Adrenal gland (tissue), 5 donors: ENCODE measurements around the gene KRTAP1-3.

Experiments used
- POLR2A ChIP-seq, 2 donors: fragments of 450-650 bp; IDR thresholded peaks; one replicate each; pipeline ENCODE4 v1.6.1; 2017; ENCODE audit warnings: antibody characterized with exemption in 2 of 2, mild to moderate bottlenecking in 2 of 2, moderate library complexity in 1 of 2
- TF ChIP-seq, protein P1 (sequence below), 6 experiments: fragments of 450-650 bp in 4 of 6; fragments of 200-600 bp in 2 of 6; sonication (generic) in 1 of 6; IDR thresholded peaks; 1 replicate in 5 of 6; 2 replicates in 1 of 6; pipeline versions ENCODE4 v1.5.1 to v1.8.0; 2016 to 2021; ENCODE audit warnings: antibody characterized with exemption in 6 of 6, mild to moderate bottlenecking in 2 of 6, moderate library complexity in 1 of 6
- donor health status: DM: no; HTN: no; CAD: no.

DNA sequence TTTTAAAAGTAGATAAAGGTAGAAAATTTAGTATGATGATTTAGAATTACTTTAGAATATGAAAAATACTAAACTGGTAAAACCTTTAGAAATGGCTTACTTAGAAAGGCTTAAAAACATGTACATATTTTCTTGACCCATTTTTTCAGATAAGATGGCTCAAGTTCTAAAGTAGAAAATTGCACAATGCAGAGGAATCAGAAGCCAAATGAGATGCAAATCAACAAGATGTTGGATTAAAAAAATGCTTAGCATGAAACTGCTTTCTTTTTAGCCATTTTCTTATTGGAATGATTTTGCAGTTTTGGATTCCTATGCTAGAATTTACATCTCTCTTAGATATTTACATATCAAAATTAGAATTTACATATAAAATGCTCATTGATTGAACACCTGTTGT, 24.2 kb downstream of the KRTAP1-3 start:
- TF ChIP-seq, protein P1, sequence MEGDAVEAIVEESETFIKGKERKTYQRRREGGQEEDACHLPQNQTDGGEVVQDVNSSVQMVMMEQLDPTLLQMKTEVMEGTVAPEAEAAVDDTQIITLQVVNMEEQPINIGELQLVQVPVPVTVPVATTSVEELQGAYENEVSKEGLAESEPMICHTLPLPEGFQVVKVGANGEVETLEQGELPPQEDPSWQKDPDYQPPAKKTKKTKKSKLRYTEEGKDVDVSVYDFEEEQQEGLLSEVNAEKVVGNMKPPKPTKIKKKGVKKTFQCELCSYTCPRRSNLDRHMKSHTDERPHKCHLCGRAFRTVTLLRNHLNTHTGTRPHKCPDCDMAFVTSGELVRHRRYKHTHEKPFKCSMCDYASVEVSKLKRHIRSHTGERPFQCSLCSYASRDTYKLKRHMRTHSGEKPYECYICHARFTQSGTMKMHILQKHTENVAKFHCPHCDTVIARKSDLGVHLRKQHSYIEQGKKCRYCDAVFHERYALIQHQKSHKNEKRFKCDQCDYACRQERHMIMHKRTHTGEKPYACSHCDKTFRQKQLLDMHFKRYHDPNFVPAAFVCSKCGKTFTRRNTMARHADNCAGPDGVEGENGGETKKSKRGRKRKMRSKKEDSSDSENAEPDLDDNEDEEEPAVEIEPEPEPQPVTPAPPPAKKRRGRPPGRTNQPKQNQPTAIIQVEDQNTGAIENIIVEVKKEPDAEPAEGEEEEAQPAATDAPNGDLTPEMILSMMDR (IDR thresholded peaks at IDR 0.05), result no peak
- TF ChIP-seq POLR2A (IDR thresholded peaks at IDR 0.05), result no peak
